Spleen (tissue), 7 donors: ENCODE measurements around the gene KIF25.

Experiments used
- POLR2A ChIP-seq, 3 donors: fragments of 450-650 bp; IDR thresholded peaks; one replicate each; pipeline ENCODE4 v1.5.1; 2017; ENCODE audit warnings: antibody characterized with exemption in 3 of 3, mild to moderate bottlenecking in 1 of 3
- POLR2AphosphoS5 ChIP-seq, 3 donors: sonication (generic); formaldehyde crosslinking; IDR thresholded peaks; one replicate each; pipeline ENCODE4 v1.5.1; 2017; ENCODE audit warnings: antibody characterized with exemption in 3 of 3
- TF ChIP-seq, protein P1 (sequence below), 11 experiments: fragments of 200-600 bp in 7 of 11; fragments of 450-650 bp in 4 of 11; sonication (generic) in 4 of 11; IDR thresholded peaks in 8 of 11; conservative IDR thresholded peaks in 3 of 11; 1 replicate in 7 of 11; 2 replicates in 4 of 11; pipeline versions ENCODE4 v1.4.0 to v1.8.0; 2016 to 2021; ENCODE audit warnings: antibody characterized with exemption in 11 of 11, inconsistent platforms in 4 of 11, mild to moderate bottlenecking in 1 of 11
- donor health status: DM: no; HTN: no; CAD: no; lungs with moderate emphysema.
- donor health status: DM: no; HTN: no; CAD: no.
- donor health status: DM: no; HTN: no; CAD: no.

GRCh38 chr6:168045141-168045691, 47.7 kb downstream of the KIF25 start:
- TF ChIP-seq, protein P1, sequence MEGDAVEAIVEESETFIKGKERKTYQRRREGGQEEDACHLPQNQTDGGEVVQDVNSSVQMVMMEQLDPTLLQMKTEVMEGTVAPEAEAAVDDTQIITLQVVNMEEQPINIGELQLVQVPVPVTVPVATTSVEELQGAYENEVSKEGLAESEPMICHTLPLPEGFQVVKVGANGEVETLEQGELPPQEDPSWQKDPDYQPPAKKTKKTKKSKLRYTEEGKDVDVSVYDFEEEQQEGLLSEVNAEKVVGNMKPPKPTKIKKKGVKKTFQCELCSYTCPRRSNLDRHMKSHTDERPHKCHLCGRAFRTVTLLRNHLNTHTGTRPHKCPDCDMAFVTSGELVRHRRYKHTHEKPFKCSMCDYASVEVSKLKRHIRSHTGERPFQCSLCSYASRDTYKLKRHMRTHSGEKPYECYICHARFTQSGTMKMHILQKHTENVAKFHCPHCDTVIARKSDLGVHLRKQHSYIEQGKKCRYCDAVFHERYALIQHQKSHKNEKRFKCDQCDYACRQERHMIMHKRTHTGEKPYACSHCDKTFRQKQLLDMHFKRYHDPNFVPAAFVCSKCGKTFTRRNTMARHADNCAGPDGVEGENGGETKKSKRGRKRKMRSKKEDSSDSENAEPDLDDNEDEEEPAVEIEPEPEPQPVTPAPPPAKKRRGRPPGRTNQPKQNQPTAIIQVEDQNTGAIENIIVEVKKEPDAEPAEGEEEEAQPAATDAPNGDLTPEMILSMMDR (IDR thresholded peaks at IDR 0.05 in 8 of 11, conservative IDR thresholded peaks at IDR 0.05 in 3 of 11), result no peak
- no peak for TF ChIP-seq POLR2AphosphoS5 (IDR thresholded peaks at IDR 0.05)
- TF ChIP-seq POLR2A (IDR thresholded peaks at IDR 0.05), result no peak
